OCI-LY7 (cell line): Measurements from ENCODE around the gene ZDHHC11B.
"Not testable (repeated sequence)": the region's sequence is repeated elsewhere in the genome, so short reads cannot be mapped to it uniquely, and the experiment has no call there.

Experiments used
- CTCF ChIP-seq: fragments of 200-600 bp; sonication (generic); conservative IDR thresholded peaks from 2 replicates; pipeline ENCODE4 v1.5.1; 2014; ENCODE audit warnings: mild to moderate bottlenecking, antibody characterized with exemption, low read length, moderate library complexity, mixed read lengths
- EZH2phosphoT487 ChIP-seq: fragments of 200-600 bp; sonication (generic); IDR thresholded peaks from 2 replicates; pipeline ENCODE4 v1.6.1; 2018; ENCODE audit warnings: low read depth, borderline replicate concordance, mild to moderate bottlenecking, mixed run types, antibody characterized with exemption, low read length, moderate library complexity, mixed read lengths

GRCh38 chr5:797986-798385, 13.5 kb upstream of the ZDHHC11B start:
- not testable (repeated sequence) for TF ChIP-seq CTCF, EZH2phosphoT487
